ENCODE data around the gene KCNMB4.
A peak's percentile ranks its signal among the peaks of the same experiment; 100 is the strongest.

DNA sequence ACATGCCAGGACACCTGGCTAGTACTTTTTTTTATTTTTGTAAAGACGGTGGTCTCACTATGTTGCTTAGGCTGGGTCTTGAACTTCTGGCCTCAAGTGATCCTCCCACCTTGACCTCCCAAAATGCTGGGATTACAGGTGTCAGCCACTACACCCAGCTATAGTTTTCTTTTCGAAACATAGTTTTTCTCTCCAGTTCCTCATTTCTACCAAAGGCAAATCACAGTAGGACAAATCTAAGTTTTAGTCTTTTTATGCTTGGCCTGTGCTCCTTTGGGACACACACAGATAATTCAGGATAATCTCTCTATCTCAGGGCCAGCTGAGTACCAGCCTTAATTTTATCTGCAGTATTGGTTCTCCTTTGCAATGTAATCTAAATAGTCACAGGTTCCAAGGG, 100.7 kb downstream of the KCNMB4 start:
- TF ChIP-seq, protein P1, sequence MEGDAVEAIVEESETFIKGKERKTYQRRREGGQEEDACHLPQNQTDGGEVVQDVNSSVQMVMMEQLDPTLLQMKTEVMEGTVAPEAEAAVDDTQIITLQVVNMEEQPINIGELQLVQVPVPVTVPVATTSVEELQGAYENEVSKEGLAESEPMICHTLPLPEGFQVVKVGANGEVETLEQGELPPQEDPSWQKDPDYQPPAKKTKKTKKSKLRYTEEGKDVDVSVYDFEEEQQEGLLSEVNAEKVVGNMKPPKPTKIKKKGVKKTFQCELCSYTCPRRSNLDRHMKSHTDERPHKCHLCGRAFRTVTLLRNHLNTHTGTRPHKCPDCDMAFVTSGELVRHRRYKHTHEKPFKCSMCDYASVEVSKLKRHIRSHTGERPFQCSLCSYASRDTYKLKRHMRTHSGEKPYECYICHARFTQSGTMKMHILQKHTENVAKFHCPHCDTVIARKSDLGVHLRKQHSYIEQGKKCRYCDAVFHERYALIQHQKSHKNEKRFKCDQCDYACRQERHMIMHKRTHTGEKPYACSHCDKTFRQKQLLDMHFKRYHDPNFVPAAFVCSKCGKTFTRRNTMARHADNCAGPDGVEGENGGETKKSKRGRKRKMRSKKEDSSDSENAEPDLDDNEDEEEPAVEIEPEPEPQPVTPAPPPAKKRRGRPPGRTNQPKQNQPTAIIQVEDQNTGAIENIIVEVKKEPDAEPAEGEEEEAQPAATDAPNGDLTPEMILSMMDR (IDR thresholded peaks at IDR 0.05; ENCODE audit: insufficient read depth, low read length) = no peak
- TF ChIP-seq POLR2AphosphoS5 (IDR thresholded peaks at IDR 0.05; ENCODE audit: low read depth) (no peak), GABPA (IDR thresholded peaks at IDR 0.05; ENCODE audit: low read depth) (no peak), SPI1 (IDR thresholded peaks at IDR 0.05; ENCODE audit: borderline replicate concordance, low read depth) (peak; percentile 58; the same call in 1 of the 2 replicates)
- TF ChIP-seq, protein P2, sequence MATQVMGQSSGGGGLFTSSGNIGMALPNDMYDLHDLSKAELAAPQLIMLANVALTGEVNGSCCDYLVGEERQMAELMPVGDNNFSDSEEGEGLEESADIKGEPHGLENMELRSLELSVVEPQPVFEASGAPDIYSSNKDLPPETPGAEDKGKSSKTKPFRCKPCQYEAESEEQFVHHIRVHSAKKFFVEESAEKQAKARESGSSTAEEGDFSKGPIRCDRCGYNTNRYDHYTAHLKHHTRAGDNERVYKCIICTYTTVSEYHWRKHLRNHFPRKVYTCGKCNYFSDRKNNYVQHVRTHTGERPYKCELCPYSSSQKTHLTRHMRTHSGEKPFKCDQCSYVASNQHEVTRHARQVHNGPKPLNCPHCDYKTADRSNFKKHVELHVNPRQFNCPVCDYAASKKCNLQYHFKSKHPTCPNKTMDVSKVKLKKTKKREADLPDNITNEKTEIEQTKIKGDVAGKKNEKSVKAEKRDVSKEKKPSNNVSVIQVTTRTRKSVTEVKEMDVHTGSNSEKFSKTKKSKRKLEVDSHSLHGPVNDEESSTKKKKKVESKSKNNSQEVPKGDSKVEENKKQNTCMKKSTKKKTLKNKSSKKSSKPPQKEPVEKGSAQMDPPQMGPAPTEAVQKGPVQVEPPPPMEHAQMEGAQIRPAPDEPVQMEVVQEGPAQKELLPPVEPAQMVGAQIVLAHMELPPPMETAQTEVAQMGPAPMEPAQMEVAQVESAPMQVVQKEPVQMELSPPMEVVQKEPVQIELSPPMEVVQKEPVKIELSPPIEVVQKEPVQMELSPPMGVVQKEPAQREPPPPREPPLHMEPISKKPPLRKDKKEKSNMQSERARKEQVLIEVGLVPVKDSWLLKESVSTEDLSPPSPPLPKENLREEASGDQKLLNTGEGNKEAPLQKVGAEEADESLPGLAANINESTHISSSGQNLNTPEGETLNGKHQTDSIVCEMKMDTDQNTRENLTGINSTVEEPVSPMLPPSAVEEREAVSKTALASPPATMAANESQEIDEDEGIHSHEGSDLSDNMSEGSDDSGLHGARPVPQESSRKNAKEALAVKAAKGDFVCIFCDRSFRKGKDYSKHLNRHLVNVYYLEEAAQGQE (IDR thresholded peaks at IDR 0.05; ENCODE audit: insufficient replicate concordance, low read depth) = no peak

All from HL-60 (cell line).